ENCODE results near the gene GALNT11.
"Not testable (repeated sequence)": the region's sequence is repeated elsewhere in the genome, so short reads cannot be mapped to it uniquely, and the experiment has no call there.

Gene GALNT11

DNA sequence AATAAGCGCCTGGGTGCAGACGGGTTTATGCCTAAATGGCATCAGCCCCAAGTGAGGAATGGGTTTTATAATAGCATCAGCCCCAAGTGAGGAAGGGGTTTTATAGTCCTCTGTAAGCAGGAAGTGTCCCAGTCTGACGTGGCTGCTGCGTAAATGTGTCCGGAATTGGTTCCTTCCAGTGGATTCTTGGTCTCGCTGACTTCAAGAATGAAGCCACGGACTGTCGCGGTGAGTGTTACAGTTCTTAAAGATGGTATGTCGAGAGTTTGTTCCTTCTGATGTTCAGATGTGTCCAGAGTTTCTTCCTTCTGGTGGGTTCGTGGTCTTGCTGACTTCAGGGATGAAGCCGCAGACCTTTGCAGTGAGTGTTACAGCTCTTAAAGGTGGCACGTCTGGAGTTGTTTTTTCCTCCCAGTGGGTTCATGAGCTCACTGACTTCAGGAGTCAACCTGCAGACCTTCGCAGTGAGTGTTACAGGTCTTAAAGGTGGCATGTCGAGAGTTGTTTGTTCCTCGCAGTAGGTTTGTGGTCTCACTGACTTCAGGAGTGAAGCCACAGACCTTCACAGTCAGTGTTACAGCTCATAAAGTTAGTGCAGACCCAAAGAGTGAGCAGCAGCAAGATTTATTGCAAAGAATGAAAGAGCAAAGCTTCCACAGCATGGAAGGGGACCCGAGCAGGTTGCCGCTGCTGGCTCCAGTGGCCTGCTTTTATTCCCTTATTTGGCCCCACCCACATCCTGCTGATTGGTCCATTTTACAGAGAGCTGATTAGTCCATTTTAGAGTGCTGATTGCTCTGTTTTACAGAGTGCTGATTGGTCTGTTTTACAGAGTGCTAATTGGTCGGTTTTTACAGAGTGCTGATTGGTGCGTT lies 2.3 kb downstream of the GALNT11 start:
- not testable (repeated sequence) for DNase-seq (ENCODE audit: low read depth)

DNA sequence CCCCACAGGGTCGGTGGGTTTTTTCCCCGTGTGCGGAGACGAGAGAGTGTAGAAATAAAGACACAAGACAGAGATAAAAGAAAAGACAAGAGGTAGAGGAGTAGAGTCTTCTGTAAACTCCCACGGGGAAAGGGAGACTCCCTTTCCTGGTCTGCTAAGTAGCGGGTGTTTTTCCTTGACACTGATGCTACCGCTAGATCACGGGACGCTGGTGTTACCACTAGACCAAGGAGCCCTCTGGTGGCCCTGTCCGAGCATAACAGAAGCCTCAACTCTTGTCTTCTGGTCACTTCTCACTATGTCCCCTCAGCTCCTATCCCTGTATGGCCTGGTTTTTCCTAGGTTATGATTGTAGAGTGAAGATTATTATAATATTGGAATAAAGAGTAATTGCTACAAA lies 4.6 kb downstream of the GALNT11 start:
- DNase-seq (ENCODE audit: low read depth): not testable (repeated sequence)

DNA sequence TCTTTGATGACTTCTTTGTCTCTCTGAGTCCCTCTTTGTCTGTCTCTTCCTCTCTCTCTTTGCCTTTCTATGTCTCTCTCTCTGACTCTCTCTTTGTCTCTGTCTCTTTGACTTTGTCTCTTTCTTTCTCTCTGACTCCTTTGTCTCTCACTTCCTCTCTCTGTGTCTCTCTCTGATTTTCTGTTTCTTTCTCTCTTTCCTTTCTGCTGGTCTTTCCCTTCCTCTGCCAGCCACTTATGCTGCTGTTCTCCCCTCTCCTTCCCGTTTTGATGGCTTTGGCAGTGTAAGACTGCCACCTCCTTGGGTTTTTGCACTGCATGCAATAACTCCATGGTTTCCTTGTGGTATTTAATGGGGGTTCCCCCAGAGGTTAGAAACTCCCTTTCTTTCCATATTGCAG lies 5.2 kb downstream of the GALNT11 start:
- DNase-seq (ENCODE audit: low read depth): not testable (repeated sequence)

DNA sequence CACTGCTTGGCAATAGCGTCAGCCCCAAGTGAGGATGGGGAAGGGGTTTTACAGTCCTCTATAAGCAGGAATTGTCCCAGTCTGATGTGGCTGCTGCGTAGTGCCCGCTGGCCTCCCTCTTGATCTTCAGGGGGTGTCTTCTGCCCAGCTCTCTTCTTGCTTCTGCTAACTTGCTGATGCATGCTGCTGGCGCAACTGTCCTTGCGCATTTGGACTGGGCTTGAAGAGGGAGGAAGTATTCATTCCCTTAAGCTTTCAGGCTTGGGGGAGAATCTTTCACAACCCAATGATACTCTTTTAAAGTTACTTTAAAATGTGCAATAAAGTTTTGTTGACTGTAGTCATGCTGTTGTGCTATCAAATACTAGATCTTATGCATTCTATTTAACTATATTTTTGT lies 10.3 kb downstream of the GALNT11 start:
- no peak for DNase-seq (ENCODE audit: low read depth)

DNA sequence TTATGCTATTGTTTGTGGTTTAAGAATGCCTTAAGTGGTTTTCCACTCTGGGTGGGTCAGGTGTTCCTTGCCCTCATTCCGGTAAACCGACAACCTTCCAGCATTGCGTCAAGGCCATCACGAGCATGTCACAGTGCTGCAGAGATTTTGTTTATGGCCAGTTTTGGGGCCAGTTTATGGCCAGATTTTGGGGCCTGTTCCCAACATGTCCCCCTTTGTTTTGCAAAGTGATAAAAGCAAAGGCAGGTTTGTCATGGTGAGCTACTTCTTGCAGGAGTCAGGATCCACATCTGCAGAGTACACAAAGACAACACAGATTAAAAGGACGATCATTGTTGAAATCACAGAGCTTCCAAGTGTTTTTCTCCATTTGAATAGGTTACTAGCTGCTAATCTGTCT lies 12.9 kb downstream of the GALNT11 start:
- DNase-seq (ENCODE audit: low read depth): not testable (repeated sequence)

DNA sequence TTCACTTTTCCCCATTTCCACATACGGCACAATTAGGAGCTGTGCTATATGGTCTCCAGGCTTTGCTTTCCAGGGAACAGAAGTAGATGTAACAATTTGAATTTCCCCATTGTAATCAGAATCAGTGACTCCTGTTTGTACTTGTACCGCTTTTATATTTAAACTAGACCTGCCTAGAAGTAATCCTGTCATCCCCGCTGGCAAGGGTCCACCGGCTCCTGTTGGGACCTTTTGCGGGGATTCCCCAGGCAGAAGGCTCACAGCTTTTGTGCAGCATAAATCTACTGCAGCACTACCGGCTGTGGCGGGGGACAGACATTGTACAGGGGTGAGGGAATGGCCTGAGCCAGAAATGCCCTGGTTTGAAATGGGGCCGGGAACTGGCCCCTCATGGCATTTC lies 17.6 kb downstream of the GALNT11 start:
- DNase-seq (ENCODE audit: low read depth): not testable (repeated sequence)

DNA sequence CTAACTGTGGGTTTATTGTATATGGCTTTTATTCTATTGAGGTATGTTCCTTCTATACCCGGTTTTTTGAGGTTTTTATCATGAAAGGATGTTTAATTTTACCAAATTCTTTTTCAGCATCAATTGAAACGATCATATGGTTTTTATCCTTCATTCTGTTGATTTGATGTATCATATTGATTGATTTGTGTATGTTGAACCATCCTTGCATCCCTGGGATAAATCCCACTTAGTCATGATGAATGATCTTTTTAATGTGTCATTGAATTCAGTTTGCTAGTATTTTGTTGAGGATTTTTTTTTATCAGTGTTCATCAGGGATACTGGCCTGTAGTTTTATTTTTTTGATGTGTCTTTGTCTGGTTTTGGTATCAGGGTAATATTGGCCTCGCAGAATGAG lies 19.4 kb downstream of the GALNT11 start:
- DNase-seq (ENCODE audit: low read depth): not testable (repeated sequence)

DNA sequence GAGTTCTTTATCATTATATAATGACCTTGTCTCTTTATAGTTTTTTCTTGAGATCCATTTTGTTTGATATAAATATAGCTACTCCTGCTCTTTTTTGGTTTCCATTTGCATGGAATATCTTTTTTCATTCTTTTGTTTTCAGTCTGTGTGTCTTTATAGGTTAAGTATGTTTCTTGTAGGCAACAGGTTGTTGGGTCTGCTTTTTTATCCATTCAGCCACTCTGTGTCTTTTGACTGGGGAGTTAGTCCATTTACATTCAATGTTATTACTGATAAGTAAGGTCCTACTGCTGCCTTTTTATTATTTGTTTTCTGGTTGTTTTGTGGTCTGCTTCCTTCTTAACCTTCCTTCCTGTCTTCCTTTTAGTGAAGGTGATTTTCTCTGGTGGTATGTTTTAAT lies 21.1 kb downstream of the GALNT11 start:
- no peak for DNase-seq (ENCODE audit: low read depth)

DNA sequence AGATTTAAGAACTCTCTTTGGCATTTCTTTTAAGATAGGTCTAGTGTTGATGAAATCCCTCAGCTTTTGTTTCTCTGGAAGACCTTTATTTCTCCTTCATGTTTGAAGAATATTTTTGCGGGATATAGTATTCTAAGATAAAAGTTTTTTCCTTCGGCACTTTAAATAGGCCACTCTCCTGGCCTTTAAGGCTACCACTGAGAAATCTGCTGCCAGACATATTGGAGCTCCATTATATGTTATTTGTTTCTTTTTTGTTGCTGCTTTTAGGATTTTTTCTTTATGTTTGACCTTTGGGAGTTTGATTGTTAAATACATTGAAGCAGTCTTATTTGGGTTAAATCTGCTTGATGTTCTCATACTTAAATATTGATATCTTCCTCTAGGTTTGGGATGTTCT lies 22.6 kb downstream of the GALNT11 start:
- no peak for DNase-seq (ENCODE audit: low read depth)

DNA sequence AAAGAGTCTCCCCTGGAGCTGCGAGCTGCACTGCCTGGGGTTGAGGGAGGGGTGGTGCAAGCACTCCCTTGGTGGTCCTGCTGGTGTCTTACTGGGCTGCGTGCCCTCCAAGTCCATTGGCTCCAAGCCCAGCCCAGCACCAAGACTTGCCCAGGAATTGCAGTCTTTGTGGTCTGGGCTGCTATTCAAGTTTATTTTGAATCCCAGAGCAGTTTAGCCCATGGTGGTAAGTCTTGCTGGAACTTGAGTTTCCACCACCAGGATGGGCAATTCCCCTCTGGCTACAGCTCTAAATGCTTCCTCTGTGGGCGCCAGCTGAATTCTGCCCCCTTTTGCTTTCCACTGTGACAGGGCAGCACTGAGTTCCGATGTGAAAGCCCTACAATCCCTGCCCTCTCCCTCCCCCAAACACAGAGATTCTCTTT lies 25.1 kb downstream of the GALNT11 start:
- DNase-seq (ENCODE audit: low read depth): no peak

DNA sequence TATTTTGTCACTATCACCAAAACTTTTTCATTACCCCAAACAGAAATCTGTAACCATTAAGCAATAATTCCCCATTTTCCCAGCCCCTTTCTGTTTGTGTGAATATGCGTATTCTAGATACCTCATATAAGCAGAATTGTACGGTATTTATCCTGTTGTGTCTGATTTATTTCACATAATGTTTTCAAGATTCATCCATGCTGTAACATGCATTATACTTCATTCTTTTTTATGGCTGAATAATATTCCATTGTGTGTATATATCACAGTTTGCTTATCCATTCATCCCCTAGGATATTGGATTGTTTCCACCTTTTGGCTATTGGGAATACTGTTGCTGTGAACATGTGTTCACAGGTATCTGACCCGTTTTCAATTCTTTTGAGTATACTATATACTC lies 26.5 kb downstream of the GALNT11 start:
- no peak for DNase-seq (ENCODE audit: low read depth)

DNA sequence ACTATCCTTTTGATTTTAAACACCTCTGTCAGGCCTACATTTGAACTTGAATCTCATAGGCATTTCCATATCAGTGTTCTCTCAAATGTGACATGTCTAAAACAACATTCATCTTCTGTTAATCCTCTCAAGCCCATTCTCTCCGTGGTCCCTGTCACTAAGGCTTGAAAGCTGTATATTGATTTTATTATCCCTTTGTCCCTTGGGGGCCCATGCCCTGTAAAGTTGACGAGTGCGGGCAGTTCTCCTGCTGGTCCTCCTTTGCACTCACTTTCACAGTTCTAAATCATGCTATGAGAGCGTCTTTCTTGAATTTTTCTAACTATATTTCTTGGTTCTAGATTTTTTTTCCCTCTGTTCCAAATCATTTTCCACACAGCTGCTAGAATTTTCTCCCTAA lies 27.3 kb downstream of the GALNT11 start:
- no peak for DNase-seq (ENCODE audit: low read depth)

DNA sequence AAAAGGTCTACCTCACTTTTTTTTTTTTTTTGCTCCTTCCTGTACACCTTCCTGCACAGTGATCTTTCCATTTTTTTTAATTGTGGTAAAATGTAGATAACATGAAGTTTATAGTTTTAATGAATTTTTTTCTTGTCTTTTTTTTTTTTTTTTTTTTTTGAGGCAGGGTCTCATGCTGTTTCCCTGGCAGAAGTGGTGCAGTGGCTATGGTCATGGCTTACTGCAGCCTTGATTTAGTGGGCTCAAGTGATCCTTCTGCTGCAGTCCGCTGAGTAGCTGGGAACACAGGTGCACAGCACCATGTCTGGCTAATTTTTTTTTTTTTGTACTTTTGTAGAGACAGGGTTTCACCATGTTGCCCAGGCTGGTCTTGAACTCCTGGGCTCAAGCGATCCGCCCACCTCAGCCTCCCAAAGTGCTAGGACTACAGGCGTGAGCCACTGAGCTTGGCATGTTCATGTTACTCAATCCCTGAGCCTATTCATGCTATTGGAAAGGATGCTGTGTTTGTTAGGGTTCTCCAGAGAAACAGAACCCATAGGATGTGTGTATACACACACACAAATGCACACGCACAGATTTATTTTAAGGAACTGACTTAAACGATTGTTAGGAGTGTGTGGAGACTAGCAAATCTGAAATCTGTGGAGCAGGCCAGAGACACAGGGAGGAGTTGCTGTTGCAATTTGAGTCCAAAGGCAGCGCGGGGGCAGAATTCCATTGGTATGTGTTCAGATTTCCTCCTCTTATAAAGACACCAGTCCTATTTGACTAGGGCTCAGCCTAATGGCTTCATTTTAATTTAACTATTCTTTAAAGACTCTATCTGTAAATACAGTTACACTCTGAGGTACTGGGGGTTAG lies 29.1 kb downstream of the GALNT11 start:
- DNase-seq (ENCODE audit: low read depth): no peak

DNA sequence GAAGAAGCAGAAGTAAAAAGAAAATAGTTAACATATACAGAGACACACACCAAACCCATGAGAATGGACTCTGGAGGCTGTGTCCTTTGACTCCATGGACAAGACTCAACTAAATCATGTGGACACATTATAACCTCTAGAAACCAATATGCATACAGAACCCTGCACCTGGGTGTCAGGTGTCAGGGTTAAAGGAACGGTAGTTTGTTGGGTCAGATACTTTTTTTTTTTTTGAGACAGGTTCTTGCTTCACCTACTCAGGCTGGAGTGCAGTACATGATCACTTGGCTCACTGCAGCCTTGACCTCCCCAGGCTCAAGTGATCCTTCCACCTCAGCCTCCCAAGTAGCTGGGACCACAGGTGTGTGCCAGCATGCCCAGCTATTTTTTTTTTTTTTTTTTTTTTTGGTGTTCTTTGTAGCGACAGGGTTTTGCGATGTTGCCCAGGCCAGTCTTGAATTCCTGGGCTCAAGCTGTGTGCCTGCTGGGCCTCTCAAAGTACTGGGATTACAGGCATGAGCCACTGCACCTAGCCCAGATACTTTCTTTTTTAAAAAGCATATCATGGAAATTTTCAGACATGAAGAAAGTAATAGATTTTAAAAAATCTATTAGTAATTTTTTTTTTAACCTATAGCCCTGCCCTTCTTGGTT lies 31.3 kb downstream of the GALNT11 start:
- no peak for DNase-seq (ENCODE audit: low read depth)

DNA sequence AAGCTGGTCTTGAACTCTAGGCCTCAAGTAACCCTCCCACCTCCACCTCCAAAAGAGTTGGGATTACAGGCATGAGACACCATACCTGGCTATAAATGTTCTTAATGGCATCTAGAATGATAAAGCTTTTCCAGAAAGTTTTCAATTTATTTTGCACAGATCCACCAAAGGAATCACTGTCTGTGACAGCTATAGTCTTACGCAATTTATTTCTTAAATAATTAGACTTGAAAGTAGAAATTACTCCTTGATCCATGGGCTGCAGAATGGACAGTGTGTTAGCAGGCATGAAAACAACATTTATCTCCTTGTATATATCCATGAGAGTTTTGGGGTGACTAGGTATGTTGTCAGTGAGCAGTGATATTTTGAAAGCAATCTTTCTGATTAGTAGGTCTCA lies 33.8 kb downstream of the GALNT11 start:
- no peak for DNase-seq (ENCODE audit: low read depth)

DNA sequence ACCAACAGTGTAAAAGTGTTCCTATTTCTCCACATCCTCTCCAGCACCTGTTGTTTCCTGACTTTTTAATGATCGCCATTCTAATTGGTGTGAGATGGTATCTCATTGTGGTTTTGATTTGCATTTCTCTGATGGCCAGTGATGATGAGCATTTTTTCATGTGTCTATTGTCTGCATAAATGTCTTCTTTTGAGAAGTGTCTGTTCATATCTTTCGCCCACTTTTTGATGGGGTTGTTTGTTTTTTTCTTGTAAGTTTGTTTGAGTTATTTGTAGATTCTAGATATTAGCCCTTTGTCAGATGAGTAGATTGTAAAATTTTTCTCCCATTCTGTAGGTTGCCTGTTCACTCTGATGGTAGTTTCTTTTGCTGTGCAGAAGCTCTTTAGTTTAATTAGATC lies 35.6 kb downstream of the GALNT11 start:
- DNase-seq (ENCODE audit: low read depth): not testable (repeated sequence)

DNA sequence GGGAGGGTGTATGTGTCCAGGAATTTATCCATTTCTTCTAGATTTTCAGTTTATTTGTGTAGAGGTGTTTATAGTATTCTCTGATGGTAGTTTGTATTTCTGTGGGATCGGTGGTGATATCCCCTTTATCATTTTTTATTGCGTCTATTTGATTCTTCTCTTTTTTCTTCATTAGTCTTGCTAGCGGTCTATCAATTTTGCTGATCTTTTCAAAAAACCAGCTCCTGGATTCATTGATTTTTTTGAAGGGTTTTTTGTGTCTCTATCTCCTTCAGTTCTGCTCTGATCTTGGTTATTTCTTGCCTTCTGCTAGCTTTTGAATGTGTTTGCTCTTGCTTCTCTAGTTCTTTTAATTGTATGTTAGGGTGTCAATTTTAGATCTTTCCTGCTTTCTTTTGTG lies 37.7 kb downstream of the GALNT11 start:
- DNase-seq (ENCODE audit: low read depth): not testable (repeated sequence)

DNA sequence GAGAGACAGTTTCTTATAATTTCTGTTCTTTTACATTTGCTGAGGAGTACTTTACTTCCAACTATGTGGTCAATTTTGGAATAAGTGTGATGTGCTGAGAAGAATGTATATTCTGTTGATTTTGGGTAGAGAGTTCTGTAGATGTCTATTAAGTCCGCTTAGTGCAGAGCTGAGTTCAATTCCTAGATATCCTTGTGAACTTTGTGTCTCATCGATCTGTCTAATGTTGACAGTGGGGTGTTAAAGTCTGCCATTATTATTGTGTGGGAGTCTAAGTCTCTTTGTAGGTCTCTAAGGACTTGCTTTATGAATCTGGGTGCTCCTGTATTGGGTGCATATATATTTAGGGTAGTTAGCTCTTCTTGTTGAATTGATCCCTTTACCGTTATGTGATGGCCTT lies 38.3 kb downstream of the GALNT11 start:
- DNase-seq (ENCODE audit: low read depth): not testable (repeated sequence)

DNA sequence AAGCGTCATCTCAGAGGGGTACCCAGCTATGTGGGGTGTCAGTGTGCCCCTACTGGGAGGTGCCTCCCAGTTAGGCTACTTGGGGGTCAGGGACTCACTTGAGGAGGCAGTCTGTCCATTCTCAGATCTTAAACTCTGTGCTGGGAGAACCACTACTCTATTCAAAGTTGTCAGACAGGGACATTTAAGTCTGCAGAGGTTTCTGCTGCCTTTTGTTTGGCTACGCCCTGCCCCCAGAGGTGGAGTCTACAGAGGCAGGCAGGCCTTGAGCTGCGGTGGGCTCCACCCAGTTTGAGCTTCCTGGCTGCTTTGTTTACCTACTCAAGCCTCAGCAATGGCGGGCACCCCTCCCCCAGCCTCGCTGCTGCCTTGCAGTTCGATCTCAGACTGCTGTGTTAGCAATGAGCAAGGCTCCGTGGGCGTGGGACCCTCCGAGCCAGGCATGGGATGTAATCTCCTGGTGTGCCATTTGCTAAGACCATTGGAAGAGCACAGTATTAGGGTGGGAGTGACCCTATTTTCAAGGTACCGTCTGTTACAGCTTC lies 40.4 kb downstream of the GALNT11 start:
- DNase-seq (ENCODE audit: low read depth): not testable (repeated sequence)

DNA sequence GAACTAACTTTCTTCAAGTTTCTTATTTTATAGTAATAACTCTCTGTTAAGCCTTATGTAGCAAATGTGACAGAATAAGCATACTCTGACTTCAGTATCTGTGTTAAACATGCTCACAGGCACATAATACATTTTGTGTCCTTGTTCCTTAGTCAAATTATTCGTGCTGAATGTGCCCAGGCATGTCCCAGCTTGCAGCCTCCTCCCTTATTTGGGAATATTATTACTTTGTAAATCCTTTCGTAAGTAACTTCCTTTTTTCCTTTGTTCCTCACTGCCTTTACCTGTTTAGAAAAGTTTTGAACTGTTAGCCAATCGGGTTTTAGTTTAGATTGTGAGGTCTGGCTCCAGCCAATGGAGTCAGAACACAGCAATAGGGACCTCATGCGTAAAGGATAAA lies 46.9 kb downstream of the GALNT11 start:
- DNase-seq (ENCODE audit: low read depth): no peak

DNA sequence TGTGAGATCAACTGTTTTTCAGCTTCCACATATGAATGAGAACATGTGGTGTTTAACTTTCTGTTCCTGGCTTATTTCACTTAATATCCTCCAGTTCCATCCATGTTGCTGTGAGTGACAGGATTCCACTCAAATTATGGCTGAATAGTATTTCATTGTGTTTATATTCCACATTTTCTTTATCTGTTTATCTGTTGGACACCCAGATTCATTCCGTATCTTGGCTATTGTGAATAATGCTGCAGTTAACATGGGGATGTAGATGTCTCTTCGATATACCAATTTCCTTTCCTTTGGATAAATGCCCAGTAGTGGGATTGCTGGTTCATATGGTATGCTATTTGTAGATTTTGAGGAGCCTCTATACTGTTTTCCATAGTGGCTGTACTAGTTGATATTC lies 47.9 kb downstream of the GALNT11 start:
- DNase-seq (ENCODE audit: low read depth): no peak

DNA sequence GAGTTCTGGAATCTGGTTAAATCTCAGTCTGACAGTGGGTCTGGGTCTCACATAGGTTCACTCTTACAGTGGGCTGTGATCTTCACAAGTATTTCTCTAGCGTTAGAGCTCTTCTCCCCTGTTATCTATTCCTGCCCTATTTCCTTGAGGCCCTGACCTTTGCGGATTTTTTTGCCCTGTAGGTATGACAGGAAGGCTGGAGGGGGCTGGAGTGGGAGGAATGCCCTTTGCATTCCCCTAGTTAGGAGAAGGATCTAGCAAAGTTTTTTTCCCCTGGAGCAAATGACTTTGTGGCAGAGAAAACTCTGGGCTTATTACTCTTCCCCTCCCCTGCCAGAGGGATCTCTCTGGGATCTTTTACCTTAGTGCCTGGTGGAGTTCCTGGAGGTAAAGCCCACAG lies 49.2 kb downstream of the GALNT11 start:
- no peak for DNase-seq (ENCODE audit: low read depth)

All from stimulated activated CD8-positive, alpha-beta memory T cell treated with anti-CD3 and anti-CD28 coated beads, Interleukin-15, amount 100 ng/mL, for 24 hours (primary cell).